A673 (cell line): ENCODE results near the gene TGM1. TPM values are rescaled to one million over a fixed set of nuclear protein-coding genes. Genes with fewer than 3 reads are reported as not detected.

Source experiments
- BruUV-seq: library from RNA; stranded (reverse); fragments of 400-500 nt; replicated peaks from 2 replicates; lab custom pipeline; 2021; lab: Mats Ljungman, UMichigan
- CTCF ChIA-PET: fragments of 300-600 bp; sonication (Branson Sonifier 250); formaldehyde crosslinking; loops from one replicate; lab custom pipeline; 2022; ENCODE audit warnings: antibody characterized with exemption; lab: Charles Lee
- POLR2A ChIA-PET: fragments of 300-600 bp; sonication (Branson Sonifier 250); formaldehyde crosslinking; loops from one replicate; lab custom pipeline; 2022; ENCODE audit warnings: antibody characterized with exemption; ENCODE audit not compliant: low non-redundant PET; lab: Charles Lee
- DNase-seq: peaks from one replicate; pipeline ENCODE4 v3.0.0-alpha.2; 2015; ENCODE audit warnings: low spot score
- H3K27ac ChIP-seq: fragments of 200-600 bp; sonication (generic); 2 replicates; pipeline ENCODE4 v1.5.1; 2016; ENCODE audit warnings: mixed run types, low read depth, mild to moderate bottlenecking, mixed read lengths, antibody characterized with exemption, low read length; ENCODE audit not compliant: poor library complexity, severe bottlenecking
- H3K27me3 ChIP-seq: fragments of 200-600 bp; sonication (generic); replicated peaks from 2 replicates; pipeline ENCODE4 v1.6.1; 2017; ENCODE audit warnings: mixed run types, low read depth, mild to moderate bottlenecking, mixed read lengths, antibody characterized with exemption, low read length; ENCODE audit not compliant: insufficient read depth, poor library complexity
- H3K36me3 ChIP-seq: fragments of 200-600 bp; sonication (generic); 2 replicates; pipeline ENCODE4 v1.6.1; 2016; ENCODE audit warnings: mixed run types, mild to moderate bottlenecking, mixed read lengths, antibody characterized with exemption, low read length; ENCODE audit not compliant: insufficient read depth, poor library complexity, severe bottlenecking
- H3K4me1 ChIP-seq: fragments of 200-600 bp; sonication (generic); 2 replicates; pipeline ENCODE4 v1.6.1; 2017; ENCODE audit warnings: mixed run types, mild to moderate bottlenecking, mixed read lengths, antibody characterized with exemption, low read length; ENCODE audit not compliant: insufficient read depth, poor library complexity, severe bottlenecking
- H3K4me3 ChIP-seq: fragments of 200-600 bp; sonication (generic); 2 replicates; pipeline ENCODE4 v1.5.1; 2016; ENCODE audit warnings: low read depth, mixed run types, mild to moderate bottlenecking, mixed read lengths, low read length; ENCODE audit not compliant: poor library complexity, severe bottlenecking
- H3K9me3 ChIP-seq: fragments of 200-600 bp; sonication (generic); 2 replicates; pipeline ENCODE4 v1.6.1; 2016; ENCODE audit warnings: mixed run types, low read depth, mild to moderate bottlenecking, mixed read lengths, antibody characterized with exemption, low read length; ENCODE audit not compliant: poor library complexity, severe bottlenecking
- EZH2 ChIP-seq: fragments of 200-600 bp; sonication (generic); IDR thresholded peaks from 2 replicates; pipeline ENCODE4 v1.6.1; 2017; ENCODE audit warnings: borderline replicate concordance, low read depth, mild to moderate bottlenecking, mixed read lengths, antibody characterized with exemption, low read length; ENCODE audit not compliant: poor library complexity, severe bottlenecking
- intact Hi-C: fragments of 100-400 bp; cut with micrococcal nuclease; formaldehyde crosslinking; loops from one replicate; pipeline ENCODE4 v1.10.0; 2022; ENCODE audit not compliant: unreplicated experiment
- total RNA-seq: library from RNA; stranded (reverse); gene quantifications from 2 replicates; pipeline ENCODE4 v1.2.3, GENCODE V29; 2021
- TF ChIP-seq, protein P1 (sequence below): fragments of 300-800, 200-600 bp; sonication (generic); conservative IDR thresholded peaks from 2 replicates; pipeline ENCODE4 v1.5.1; 2017; ENCODE audit warnings: low read depth, mild to moderate bottlenecking, antibody characterized with exemption, low read length, moderate library complexity, mixed read lengths

TGM1 gene
- total RNA-seq, 1 experiment from 2014 or later: 1.5 TPM

GRCh38 chr14:24281636-24282035 lies 18.7 kb upstream of the TGM1 start:
- no TSS peak for BruUV-seq
- H3K36me3 ChIP-seq: no peaks in the 10 kb centered on the region
- no peaks in the 10 kb centered on the region for H3K27me3 ChIP-seq
- TF ChIP-seq, protein P1, sequence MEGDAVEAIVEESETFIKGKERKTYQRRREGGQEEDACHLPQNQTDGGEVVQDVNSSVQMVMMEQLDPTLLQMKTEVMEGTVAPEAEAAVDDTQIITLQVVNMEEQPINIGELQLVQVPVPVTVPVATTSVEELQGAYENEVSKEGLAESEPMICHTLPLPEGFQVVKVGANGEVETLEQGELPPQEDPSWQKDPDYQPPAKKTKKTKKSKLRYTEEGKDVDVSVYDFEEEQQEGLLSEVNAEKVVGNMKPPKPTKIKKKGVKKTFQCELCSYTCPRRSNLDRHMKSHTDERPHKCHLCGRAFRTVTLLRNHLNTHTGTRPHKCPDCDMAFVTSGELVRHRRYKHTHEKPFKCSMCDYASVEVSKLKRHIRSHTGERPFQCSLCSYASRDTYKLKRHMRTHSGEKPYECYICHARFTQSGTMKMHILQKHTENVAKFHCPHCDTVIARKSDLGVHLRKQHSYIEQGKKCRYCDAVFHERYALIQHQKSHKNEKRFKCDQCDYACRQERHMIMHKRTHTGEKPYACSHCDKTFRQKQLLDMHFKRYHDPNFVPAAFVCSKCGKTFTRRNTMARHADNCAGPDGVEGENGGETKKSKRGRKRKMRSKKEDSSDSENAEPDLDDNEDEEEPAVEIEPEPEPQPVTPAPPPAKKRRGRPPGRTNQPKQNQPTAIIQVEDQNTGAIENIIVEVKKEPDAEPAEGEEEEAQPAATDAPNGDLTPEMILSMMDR: no peak
- TF ChIP-seq EZH2: no peak
- CTCF ChIA-PET: no interaction called here
- H3K4me1 ChIP-seq: no peaks in the 10 kb centered on the region
- H3K27ac ChIP-seq: no peak overlapping the region
- no peak overlapping the region for H3K4me3 ChIP-seq
- POLR2A ChIA-PET: no interaction called here
- H3K9me3 ChIP-seq: no peaks in the 10 kb centered on the region
- intact Hi-C loops: no loop called here
- no peak for DNase-seq

DNA sequence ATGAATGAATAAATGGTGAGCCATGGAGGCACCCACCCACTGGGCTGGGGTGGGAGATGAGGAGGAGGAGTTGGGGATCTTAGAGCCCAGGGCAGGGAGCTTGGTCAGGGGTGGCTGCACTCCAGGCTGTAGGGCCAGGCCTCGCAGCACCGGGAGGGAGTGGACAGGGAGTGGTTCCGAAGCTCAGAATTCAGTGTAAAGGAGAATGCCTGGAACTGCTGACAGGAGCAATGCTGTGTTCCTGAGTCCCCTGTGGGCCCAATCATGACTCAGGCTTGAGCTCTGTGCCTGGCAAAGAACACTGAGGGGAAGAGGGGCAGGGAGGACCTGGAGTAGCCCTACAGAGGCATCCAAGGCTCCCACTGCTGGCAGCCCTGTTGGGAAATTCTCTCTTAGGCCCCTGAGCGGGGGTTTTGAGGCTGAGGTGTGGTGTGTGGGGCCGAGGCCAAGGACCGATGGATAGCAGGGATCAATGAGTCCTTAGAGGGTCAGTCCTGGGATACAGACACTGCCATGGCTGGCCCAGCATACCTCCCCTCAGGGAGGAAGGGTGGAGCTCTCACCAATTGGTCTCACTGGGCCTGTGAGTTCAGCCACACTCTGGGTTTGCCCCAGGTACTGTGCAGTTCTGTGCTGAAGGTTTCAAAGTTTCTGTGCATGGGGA lies 18.0 kb upstream of the TGM1 start:
- H3K27me3 ChIP-seq: no peaks in the 10 kb centered on the region
- no TSS peak for BruUV-seq
- intact Hi-C loops: no loop called here
- no peak overlapping the region for H3K27ac ChIP-seq
- TF ChIP-seq, protein P1: no peak
- no peak for TF ChIP-seq EZH2
- H3K4me3 ChIP-seq: no peak overlapping the region
- H3K9me3 ChIP-seq: no peaks in the 10 kb centered on the region
- H3K4me1 ChIP-seq: no peaks in the 10 kb centered on the region
- DNase-seq: no peak
- ChIA-PET POLR2A (no interaction called here), CTCF (interaction anchor here (0.5 kb wide), 1 partner anchor 285 kb away, joined by 4 read pairs; no protein-coding TSS in a partner anchor)
- no peaks in the 10 kb centered on the region for H3K36me3 ChIP-seq

DNA sequence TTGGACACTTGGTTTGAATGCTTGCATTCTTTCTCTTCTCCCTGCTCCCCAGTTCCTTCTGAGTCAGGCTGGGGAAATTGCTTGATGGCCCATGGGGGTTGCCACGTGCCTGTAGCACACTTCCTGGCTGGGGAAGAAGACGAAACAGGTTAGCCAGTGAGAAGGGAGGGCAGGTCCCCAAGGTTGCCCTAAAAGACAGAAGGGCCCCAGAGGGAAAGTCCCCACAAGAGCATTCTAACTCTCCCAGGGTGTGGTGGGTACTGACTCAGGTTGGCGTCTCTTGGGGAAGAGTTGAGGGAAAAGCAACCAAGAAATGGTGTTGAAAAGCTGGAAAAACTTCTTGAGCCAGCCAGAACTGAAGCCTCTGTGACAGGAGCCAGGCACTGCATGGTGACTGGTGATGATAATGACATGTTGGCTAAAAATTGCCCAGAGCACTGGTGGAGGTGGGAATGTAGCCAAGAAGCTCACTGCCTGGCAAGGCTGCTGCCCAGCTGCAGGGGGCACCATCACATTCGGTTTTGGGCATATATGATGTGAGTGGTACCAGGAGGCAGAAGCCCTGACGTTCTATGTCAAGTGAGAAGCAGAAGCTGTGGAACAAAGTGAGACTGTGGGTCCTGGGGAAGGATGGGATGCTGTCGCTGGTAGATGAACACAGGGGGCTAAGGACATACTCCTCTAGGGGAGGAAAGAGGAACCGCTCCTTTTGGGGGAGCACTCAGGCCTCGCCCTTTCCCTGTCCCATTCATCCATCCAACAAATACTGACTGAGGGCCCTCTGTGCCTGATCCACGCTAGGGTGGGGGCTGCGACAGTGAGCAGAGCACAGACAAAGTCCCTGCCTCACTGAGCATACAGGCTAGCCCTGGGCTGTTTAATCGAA lies 16.6 kb upstream of the TGM1 start:
- intact Hi-C loops: no loop called here
- Histone ChIP-seq H3K27ac (no peak overlapping the region), H3K4me1 (no peaks in the 10 kb centered on the region), H3K9me3 (no peaks in the 10 kb centered on the region), H3K4me3 (no peak overlapping the region), H3K27me3 (no peaks in the 10 kb centered on the region), H3K36me3 (no peaks in the 10 kb centered on the region)
- no TSS peak for BruUV-seq
- peak; percentile 48 for DNase-seq
- ChIA-PET CTCF (interaction anchor here (1.0 kb wide), 2 partner anchors 9 to 17 kb away, joined by 3 to 4 read pairs; partner anchors contain the start of gene RABGGTA), POLR2A (no interaction called here)
- no peak for TF ChIP-seq EZH2
- TF ChIP-seq, protein P1: peak; percentile 53
